Gastrocnemius medialis (tissue), 4 donors: Measurements from ENCODE around the gene TAS1R2.
A peak's percentile ranks its signal among the peaks of the same experiment; 100 is the strongest.

Experiments used
- CTCF ChIP-seq, 5 experiments: fragments of 450-650 bp in 3 of 5; fragments of 200-600 bp in 2 of 5; sonication (generic) in 2 of 5; IDR thresholded peaks in 4 of 5; conservative IDR thresholded peaks in 1 of 5; 1 replicate in 4 of 5; 2 replicates in 1 of 5; pipeline ENCODE4 v1.5.1; 2016 to 2019; ENCODE audit warnings: antibody characterized with exemption in 5 of 5, mild to moderate bottlenecking in 3 of 5, moderate library complexity in 3 of 5
- POLR2A ChIP-seq, 2 donors: fragments of 450-650 bp; IDR thresholded peaks; one replicate each; pipeline ENCODE4 v1.6.1; 2017; ENCODE audit warnings: antibody characterized with exemption in 2 of 2, mild to moderate bottlenecking in 2 of 2, moderate library complexity in 2 of 2

GRCh38 chr1:18901952-18902522, 42.6 kb upstream of the TAS1R2 start:
- peak; percentile 83 to 88 for TF ChIP-seq POLR2A (IDR thresholded peaks at IDR 0.05)
- TF ChIP-seq CTCF (IDR thresholded peaks at IDR 0.05 in 4 of 5, conservative IDR thresholded peaks at IDR 0.05 in 1 of 5): no peak
